NCI-H2081 (cell line): ENCODE data around the gene CNOT1.

ENCODE experiments used
- DNase-seq, 2 experiments: peaks; one replicate each; lab custom pipeline; 2025; lab: John Stamatoyannopoulos, UW

CNOT1 gene

GRCh38 chr16:58518083-58518979, 111.3 kb downstream of the CNOT1 start:
- DNase-seq: no peak

DNA sequence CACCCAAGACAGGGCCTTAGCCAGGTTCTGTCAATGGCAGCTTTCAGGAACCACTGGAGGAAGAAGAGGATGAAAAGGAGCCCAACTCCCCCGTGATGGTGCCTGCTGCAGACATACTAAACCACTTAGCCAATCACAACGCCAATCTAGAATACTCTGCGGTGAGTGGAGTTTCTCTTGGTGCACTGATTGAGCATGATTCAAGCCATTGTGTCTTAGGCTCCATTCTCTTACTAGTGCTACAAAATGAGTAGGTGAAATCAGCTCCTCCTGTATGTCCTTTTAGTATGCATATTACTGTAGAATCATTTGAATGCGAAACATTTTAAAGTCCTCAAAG, 112.9 kb downstream of the CNOT1 start:
- DNase-seq: no peak

- DNase-seq: peak in 1 of 2 experiments; percentile 27
Observed at GRCh38 chr16:58515871-58516767, 113.5 kb downstream of the CNOT1 start.

GRCh38 chr16:58515125-58515870, 114.3 kb downstream of the CNOT1 start, which contains the start of gene SETD6:
Gene SETD6, plus strand, starts transcription at chr16:58515517. Its CDS starts 21 bp downstream, at chr16:58515538.
- peak; percentile 64 to 76 for DNase-seq

- no peak for DNase-seq
Observed at GRCh38 chr16:58513874-58514273, 115.8 kb downstream of the CNOT1 start.

DNA sequence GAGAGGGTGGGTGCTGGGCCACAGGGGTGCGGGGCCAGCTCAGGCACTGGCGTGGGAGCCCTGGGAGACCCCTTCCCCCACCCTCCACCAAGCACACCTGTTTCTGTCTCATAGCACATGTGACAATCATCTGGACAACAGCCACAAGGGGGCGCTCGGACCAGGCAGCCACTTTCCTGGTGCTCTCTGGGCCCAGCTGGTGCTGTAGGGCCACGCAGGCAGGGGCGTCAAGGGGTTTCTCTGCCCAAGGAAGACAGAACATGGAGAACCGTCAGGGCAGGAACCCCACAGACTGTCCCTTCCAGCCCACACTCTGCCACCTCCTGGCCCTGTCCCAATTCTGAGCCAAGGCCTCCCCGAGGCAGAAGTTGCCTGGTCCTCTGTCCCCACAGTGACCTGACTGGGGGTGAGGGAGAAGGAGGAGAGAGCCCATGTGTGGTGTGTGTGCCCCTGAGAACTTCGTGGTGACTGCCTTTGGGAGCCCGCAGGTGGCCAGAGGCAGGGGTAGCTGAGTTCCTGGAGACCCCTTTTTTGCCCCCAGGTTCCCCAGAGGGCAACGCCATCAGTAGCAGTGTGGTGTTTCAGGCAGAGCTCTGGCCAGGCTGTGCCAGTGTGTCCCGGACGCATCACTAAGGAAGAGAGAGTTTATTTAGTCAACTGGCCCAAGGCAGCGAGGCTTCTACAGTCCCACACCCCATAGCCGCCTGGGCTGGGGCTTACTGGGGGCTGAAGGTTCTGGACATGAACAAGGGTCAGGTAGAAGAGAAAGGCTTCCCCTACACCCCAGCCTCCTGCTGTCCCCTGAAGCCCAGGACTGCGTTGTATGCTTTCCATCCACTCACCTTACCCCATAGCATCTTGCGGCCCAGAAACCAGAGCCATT, 117.5 kb downstream of the CNOT1 start:
- DNase-seq: peak; percentile 36 to 62

- DNase-seq: no peak
Observed at GRCh38 chr16:58510776-58511628, 118.6 kb downstream of the CNOT1 start.

GRCh38 chr16:58510097-58510775, 119.4 kb downstream of the CNOT1 start:
- DNase-seq: no peak

DNA sequence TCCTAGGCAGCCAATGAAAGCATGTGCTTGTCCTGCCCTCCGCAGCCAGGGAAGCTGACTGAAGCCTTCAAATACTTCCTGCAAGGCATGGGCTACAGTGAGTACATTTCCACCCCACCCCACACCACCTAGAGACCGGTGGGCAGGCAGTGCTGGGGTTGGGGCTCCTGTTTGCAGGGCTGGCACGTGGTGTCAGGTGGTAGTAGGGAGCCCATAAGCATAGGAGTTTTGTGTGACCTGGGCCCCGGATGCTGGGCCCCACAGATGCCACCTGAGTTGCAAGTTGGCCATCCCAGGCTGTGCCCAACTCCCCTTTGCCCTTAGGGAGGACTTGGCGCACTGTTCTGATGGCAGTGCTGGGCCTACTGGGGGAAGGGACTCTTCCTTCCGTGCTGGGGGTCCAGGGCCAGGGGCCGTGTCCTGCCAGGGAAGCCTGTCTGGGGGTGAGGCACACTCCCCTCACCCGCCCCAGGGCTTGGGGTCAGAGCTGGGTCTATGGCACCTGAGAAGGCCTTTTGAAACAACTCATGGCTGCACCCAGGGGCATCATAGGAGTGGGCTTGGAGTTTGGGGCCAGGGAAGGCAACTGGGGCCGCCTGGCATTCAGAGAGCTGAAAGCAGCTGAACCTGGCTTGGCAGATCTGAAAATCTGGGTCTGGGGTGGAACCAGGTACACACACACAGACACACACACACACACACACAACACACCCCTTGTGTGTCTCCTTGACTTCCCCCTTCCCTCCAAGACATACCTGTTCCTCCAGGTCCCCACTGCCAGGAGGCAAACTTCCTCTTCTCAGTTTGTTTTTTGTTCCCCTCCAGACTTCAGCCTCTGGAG, 120.2 kb downstream of the CNOT1 start:
- no peak for DNase-seq

DNA sequence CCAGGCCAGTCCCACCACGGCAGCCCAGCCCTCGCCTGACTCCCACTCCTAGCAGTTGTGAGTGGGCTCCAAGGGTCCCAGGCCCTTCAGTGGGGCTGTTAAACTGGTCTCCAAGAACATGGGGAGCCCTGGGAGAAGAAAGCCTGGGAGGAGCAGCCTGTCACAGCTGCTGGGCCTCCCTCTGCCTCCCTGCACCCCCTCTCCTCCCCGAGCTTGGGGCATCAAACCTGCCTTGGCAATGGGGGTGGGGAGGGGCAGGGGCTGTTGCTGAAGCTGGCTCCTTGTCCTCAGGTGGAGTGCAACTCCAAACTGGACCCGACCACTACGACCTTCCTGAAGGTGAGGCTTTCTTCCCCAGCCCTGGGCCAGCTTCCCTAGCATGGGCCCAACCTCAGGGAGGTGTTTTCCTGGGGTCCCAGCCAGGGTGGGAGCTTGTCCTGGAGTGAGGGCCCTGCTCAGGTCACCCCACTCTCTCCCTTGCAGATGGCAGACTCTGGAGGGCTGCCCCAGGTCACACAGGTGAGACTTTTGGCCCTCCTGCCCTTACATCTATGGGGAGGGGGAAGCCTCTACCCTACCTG, 120.9 kb downstream of the CNOT1 start:
- no peak for DNase-seq

GRCh38 chr16:58507963-58508670, 121.5 kb downstream of the CNOT1 start:
- no peak for DNase-seq

DNA sequence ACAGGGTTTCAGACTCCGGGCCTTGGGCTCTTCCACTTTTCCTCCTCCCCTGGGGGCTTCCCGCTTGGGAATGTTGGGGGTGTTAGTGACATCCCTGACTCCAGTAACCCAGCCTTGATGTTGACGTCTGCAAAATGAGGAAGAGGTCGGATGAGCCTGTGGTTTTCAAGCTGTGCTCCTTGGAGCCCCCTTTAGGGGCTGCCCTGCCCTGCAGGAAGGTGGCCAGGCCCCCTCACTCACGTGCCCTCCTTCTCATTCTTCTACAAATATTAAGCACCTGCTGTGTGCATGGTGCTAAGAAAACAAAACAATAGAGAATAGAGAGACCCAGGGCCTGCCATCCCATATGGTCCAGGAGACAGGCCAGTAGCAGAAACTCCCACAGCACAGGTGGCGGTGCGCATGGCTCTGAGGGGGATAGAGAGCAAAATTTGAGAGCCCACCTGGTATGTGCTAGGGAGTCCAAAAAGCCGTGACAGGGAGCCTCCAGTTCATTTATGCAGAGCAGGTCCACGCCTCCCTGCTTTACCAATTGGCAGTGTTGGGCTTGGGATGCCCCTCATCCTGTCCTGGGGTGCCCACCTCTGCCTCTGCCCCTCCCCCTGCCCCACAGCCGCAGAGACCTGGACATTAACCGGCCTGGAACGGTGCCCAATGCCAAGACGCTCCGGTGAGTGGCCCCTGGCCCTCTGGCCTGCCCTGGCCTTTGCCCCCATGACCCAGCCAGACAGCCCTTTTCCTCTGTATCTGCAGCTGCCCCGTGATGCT, 122.2 kb downstream of the CNOT1 start:
- no peak for DNase-seq

- DNase-seq: no peak
Observed at GRCh38 chr16:58506241-58507194, 123.1 kb downstream of the CNOT1 start.

- no peak for DNase-seq
Observed at GRCh38 chr16:58503863-58504688, 125.5 kb downstream of the CNOT1 start.
